HEK293T (cell line): ENCODE data around the gene SLC25A47.
"Not testable (repeated sequence)": the region's sequence is repeated elsewhere in the genome, so short reads cannot be mapped to it uniquely, and the experiment has no call there.

Experiments used
- BHLHE40 ChIP-seq: fragments of 450-650 bp; IDR thresholded peaks from 2 replicates; pipeline ENCODE4 v1.6.1; 2016; ENCODE audit warnings: mild to moderate bottlenecking, moderate library complexity, borderline replicate concordance
- ELF4 ChIP-seq: fragments of 450-650 bp; IDR thresholded peaks from 2 replicates; pipeline ENCODE4 v1.6.1; 2017; ENCODE audit warnings: antibody characterized with exemption
- FOXA1 ChIP-seq: fragments of 450-650 bp; IDR thresholded peaks from 2 replicates; pipeline ENCODE4 v1.6.1; 2016; ENCODE audit warnings: mild to moderate bottlenecking
- FOXK2 ChIP-seq: fragments of 450-650 bp; IDR thresholded peaks from 2 replicates; pipeline ENCODE4 v1.6.1; 2016; ENCODE audit warnings: mild to moderate bottlenecking
- FOXM1 ChIP-seq: fragments of 450-650 bp; IDR thresholded peaks from 2 replicates; pipeline ENCODE4 v1.6.1; 2017; ENCODE audit warnings: mild to moderate bottlenecking, borderline replicate concordance
- L3MBTL2 ChIP-seq: fragments of 450-650 bp; conservative IDR thresholded peaks from 2 replicates; pipeline ENCODE4 v1.6.1; 2016; ENCODE audit warnings: mild to moderate bottlenecking
- NFRKB ChIP-seq: fragments of 450-650 bp; IDR thresholded peaks from 2 replicates; pipeline ENCODE4 v1.6.1; 2016; ENCODE audit warnings: mild to moderate bottlenecking, moderate library complexity
- PKNOX1 ChIP-seq: fragments of 450-650 bp; IDR thresholded peaks from 2 replicates; pipeline ENCODE4 v1.6.1; 2016
- SP1 ChIP-seq: fragments of 450-650 bp; IDR thresholded peaks from 2 replicates; pipeline ENCODE4 v1.6.1; 2017
- SUZ12 ChIP-seq: fragments of 450-650 bp; IDR thresholded peaks from 2 replicates; pipeline ENCODE4 v1.6.1; 2016; ENCODE audit warnings: mild to moderate bottlenecking
- TARDBP ChIP-seq: fragments of 450-650 bp; IDR thresholded peaks from 2 replicates; pipeline ENCODE4 v1.6.1; 2016
- ZNF384 ChIP-seq: fragments of 450-650 bp; IDR thresholded peaks from 2 replicates; pipeline ENCODE4 v1.6.1; 2016

GRCh38 chr14:100312110-100312876, 10.8 kb upstream of the SLC25A47 start:
- TF ChIP-seq SUZ12, BHLHE40, SP1, PKNOX1, FOXK2, FOXM1, FOXA1, TARDBP, L3MBTL2, ELF4, NFRKB, ZNF384: not testable (repeated sequence)
